Stimulated activated CD4-positive, alpha-beta T cell treated with anti-CD3 and anti-CD28 coated beads, TNF-alpha, amount 100 ng/mL, for 24 hours (primary cell): Measurements from ENCODE around the gene LARGE1.

Source experiments
- DNase-seq, 3 experiments: peaks; one replicate each; pipeline ENCODE4 v3.0.0-alpha.2; 2020; ENCODE audit warnings: low read depth in 3 of 3

LARGE1 gene

DNA sequence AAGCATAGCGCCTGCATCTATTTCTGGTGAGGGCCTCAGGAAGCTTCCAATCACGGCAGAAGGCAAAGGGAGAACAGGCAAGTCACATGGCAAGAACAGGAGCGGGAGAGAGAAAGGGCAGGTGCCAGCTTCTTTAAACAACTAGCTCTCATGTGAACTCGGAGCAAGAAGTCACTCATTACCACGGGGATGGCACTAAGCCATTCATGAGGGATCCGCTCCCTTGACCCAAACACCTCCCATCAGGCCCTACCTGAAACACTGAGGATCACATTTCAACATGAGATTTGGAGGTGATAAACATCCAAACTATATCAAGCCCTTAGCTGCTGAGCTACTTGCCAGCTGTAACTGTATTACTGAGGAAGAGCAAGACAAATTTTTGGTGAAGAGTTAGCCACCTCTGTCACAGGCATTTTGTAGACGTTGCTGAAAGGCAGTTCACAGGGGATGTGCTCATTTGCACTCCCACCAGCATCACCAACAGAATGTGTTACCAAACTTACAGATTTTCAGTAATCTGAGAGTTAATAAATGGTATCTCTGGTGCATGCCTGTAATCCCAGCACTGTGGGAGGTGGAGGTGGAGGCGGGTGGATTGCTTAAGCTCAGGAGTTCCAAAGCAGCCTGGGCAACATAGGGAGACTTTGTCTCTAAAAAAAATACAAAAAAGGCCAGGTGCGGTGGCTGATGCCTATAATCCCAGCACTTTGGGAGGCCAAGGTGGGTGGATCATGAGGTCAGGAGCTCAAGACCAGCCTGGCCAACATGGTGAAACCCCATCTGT lies 398.2 kb downstream of the LARGE1 start:
- DNase-seq: no peak

GRCh38 chr22:33520904-33521780 lies 399.1 kb downstream of the LARGE1 start:
- DNase-seq: no peak

GRCh38 chr22:33519974-33520903 lies 400.0 kb downstream of the LARGE1 start:
- DNase-seq: no peak

DNA sequence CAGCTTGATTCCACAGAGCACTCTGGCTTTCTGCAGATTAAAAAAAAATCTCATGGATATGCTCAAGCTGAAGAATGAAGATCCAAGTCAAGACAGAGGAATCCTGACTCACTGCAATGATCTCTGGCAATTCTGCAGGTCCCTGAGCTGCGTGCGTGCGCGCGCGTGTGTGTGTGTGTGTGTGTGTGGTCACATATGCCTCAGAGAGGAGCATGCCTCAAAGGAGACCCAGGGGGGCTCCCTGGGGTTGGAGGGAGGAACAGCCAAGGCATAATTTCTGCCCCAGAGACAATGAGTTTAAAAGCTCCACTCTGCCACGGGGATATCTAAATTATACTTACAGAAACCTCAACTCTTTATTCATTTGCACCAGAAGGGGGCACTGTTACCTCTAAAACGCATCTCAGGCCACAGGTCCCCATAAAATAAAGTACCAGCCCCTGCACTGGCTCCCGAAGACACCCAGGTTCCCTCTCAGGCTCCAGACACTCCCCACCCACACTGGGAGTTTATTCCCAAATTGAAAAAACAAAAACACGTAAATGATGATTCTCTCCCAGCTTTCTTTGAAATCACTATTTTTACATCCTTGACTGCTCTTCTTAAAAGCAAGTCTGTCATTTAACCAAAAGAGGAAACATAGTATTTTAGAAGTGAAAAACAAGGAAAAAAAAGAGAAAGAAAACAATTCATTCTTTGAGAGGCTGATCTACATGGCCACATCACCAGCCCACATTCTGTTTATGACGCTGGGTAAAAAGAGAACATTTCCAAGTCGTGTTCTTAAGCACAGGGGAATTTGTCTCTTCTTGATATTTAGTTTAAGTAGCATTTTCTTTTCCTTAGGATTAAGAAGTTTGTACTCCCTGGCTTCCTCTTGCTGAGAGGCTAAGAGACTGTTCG lies 401.0 kb downstream of the LARGE1 start:
- DNase-seq: no peak

DNA sequence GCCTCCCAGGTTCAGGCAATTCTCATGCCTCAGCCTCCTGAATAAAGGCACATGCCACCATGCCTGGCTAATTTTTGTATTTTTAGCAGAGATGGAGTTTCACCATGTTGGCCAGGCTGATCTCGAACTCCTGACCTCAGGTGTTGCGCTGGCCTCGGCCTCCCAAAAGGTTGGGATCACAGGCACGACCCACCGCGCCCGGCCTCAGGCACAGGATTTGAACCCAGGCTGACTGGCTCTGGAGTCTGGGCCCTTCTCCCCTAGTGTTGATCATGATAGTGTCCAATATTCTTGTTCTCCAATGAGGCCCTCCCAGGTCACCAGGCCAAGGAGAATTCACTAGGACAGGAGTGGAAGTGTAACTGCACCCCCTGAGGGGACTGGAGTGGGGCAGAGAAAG lies 401.9 kb downstream of the LARGE1 start:
- no peak for DNase-seq

DNA sequence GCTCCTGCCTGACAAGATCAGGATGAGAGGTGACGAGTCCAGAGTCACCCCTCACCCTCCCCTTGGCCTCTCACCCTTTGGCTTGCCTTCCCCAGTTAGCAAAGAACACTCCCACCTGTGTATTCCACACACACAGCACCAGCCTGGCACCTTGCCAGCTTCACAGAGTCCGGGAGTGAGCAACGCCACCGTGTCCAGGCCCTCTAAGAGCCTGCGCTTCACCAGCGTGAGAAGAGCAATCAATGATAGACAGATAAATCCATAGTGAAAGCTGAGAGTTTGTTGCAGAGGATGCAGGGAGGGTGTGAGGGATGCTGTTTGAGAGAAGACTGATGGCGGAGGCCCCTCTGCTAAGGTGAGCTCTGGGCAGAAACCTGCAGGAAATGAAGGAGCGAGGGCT lies 404.5 kb downstream of the LARGE1 start:
- DNase-seq: no peak

- DNase-seq: no peak
Observed at GRCh38 chr22:33513388-33514338, 406.6 kb downstream of the LARGE1 start.

DNA sequence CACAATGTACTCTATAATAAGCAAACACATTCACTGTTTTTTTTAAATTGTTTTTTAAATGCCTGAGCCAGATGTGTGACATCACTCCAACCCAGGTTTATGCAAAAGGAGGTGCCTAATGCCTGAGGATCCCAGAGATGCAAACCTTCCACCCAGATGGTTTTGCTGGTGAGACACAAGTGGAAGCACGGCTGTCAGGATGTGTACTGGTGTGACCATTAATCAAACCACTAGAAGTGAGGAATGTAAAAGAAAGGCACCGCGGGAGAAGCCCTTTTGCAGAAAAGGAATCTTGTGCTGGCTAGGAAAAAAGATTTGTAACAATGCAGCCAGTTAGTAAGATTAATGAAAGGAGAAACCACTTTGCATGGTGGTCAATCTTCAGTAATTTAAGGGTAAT lies 407.4 kb downstream of the LARGE1 start:
- DNase-seq: no peak

DNA sequence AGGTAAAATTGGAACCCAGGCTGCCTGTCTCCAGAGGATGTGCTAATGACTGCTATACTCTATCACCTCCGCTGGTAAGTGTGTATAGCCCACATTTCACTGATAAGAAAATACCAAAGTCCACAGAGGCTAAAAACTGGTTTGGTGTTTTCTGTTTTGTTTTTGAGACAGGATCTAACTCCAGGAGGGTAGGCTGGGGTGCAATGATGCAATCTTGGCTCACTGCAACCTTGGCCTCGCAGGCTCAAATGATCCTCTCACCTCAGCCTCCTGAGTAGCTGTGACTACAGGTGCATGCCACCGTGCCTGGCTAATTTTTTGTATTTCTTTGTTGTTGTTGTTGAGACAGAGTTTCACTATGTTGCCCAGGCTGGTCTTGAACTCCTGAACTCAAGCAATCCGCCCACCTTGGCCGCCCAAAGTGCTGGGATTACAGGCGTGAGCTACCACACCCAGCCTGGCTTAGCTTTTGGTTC lies 409.8 kb downstream of the LARGE1 start:
- no peak for DNase-seq

DNA sequence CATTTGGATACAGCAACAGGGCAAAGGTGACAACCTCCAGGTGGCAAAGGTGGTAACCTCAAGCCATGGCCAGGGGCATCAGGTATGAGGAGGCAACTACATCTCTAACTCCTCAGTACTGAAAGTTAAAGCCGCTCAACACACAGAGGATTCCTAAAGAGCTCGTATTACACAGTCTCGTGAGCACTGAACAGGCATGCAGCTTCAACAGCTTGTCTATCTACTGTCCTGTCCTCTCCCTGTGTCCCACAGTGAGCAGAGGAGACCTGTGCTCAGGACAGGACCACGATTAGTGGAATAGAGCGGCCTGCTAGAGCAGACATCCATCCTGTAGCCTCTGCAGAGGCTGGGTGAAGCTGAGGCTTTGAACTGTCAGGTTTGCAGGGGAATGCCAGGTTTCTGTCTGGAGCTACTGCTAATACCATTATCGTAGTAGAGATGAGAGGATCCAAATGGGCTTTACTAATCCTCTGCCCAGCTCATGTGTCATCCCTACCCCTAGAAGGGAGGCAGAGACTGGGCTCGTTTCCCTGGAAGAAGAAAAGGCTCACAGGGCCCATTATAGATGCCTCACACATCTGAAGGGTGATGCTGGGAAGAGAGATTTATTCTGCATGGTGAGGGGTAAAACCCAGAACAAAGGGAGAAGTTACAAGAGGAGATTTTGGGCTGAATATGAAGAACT lies 415.2 kb downstream of the LARGE1 start:
- no peak for DNase-seq

GRCh38 chr22:33496112-33496511 lies 424.2 kb downstream of the LARGE1 start:
- DNase-seq: no peak

GRCh38 chr22:33493476-33494205 lies 426.6 kb downstream of the LARGE1 start:
- no peak for DNase-seq

- DNase-seq: no peak
Observed at GRCh38 chr22:33492210-33492651, 428.0 kb downstream of the LARGE1 start.

GRCh38 chr22:33487041-33487716 lies 433.1 kb downstream of the LARGE1 start:
- no peak for DNase-seq

GRCh38 chr22:33481550-33481949 lies 438.7 kb downstream of the LARGE1 start:
- no peak for DNase-seq

GRCh38 chr22:33477120-33478111 lies 442.9 kb downstream of the LARGE1 start:
- no peak for DNase-seq
